Mammary epithelial cell (primary cell): ENCODE measurements around the gene WDR19.

Source experiments
- CTCF ChIP-seq, 2 donors: IDR thresholded peaks in 1 of 2; conservative IDR thresholded peaks in 1 of 2; 2 replicates each; pipeline ENCODE4 v1.5.1; 2011 to 2012; ENCODE audit warnings: inconsistent platforms in 2 of 2, low read length in 2 of 2, mild to moderate bottlenecking in 2 of 2, control low read depth in 1 of 2, low read depth in 1 of 2; ENCODE audit not compliant: insufficient read depth in 1 of 2; ENCODE audit errors: extremely low read depth in 1 of 2
- EZH2 ChIP-seq: IDR thresholded peaks from 2 replicates; pipeline ENCODE4 v1.6.1; 2012; ENCODE audit warnings: low read length, inconsistent platforms, borderline replicate concordance

DNA sequence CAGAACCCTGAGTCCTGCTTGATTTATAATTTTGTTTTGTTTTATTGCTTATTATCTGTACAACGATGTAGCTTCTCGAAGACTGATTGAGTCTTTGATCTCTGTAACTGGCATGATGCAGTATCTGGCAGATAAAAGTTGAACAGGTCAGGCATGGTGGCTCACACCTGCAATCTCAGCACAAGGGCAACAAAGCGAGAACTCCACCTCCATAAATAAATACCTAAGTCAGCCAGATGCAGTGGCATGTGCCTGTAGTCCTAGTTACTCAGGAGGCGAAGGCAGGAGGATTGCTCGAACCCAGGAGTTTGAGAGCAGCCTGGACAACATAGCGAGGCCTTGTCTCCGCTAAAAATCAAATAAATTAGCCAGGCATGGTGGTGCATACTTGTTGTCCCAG, 15.7 kb upstream of the WDR19 start:
- no peak for TF ChIP-seq CTCF (conservative IDR thresholded peaks at IDR 0.05 in 1 of 2, IDR thresholded peaks at IDR 0.05 in 1 of 2; ENCODE audit: extremely low read depth in 1 of 2, insufficient read depth in 1 of 2, low read depth in 1 of 2, low read length in 2 of 2)
- TF ChIP-seq EZH2: no peak
